ACC112 (cell line): ENCODE data around the gene TNS1.
A peak's percentile ranks its signal among the peaks of the same experiment; 100 is the strongest.

Source experiments
- H2AFZ ChIP-seq: fragments of 200-600 bp; sonication (generic); one replicate; pipeline ENCODE4 v1.6.0; 2017; ENCODE audit warnings: antibody characterized with exemption, low read length; ENCODE audit not compliant: unreplicated experiment
- H3K27ac ChIP-seq: fragments of 200-600 bp; sonication (generic); 2 replicates; pipeline ENCODE4 v1.5.1; 2014; ENCODE audit warnings: low read depth, mild to moderate bottlenecking, antibody characterized with exemption, low read length, moderate library complexity
- H3K27me3 ChIP-seq: fragments of 200-600 bp; sonication (generic); 2 replicates; pipeline ENCODE4 v1.6.1; 2014; ENCODE audit warnings: mild to moderate bottlenecking, antibody characterized with exemption, low read length, moderate library complexity, mixed read lengths; ENCODE audit not compliant: insufficient read depth
- H3K36me3 ChIP-seq: fragments of 200-600 bp; sonication (generic); 2 replicates; pipeline ENCODE4 v1.6.1; 2016; ENCODE audit warnings: mild to moderate bottlenecking, antibody characterized with exemption, low read length, moderate library complexity, mixed read lengths; ENCODE audit not compliant: insufficient read depth
- H3K4me1 ChIP-seq: fragments of 200-600 bp; sonication (generic); one replicate; pipeline ENCODE4 v1.6.1; 2016; ENCODE audit warnings: low read length, mixed read lengths; ENCODE audit not compliant: insufficient read depth, unreplicated experiment, control insufficient read depth
- H3K4me3 ChIP-seq: fragments of 200-600 bp; sonication (generic); 2 replicates; pipeline ENCODE4 v1.5.1; 2014; ENCODE audit warnings: mild to moderate bottlenecking, low read depth, low read length
- H3K79me2 ChIP-seq: fragments of 200-600 bp; sonication (generic); one replicate; pipeline ENCODE4 v1.6.0; 2016; ENCODE audit warnings: low read length; ENCODE audit not compliant: control insufficient read depth, unreplicated experiment, insufficient read depth

Gene TNS1

DNA sequence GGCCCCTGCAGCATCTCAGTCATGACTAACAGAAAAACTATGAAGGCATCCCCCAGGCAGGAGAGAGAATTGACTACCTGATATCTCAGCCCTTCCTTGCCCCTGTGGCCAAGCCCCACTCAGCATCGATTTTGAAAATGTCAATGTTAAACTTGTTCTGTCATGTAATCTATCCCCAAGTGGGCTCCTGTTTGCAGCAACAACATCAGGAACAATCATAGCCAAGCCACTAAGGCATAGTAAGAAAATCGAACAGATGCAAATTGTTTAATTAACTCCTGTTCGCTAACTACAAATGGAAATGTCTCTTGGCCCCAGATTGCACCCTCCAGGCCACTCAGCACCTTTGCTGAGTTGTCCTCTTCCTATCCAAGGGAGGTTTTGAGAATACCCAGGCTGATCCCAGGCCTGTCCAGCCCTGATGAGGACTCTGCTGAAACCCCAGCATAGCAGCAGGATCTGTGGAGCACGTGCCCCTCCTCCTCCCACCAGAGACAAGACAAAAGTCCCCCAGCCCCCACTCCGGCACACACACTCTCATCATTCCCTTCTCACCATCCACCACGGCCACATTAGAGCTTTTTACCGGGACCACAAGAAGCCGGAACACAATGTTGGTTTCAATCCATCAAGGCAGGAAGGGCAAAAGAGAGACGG is 150.1 kb downstream of the TNS1 start:
- no peak overlapping the region for H3K4me3 ChIP-seq
- no peak overlapping the region for H2AFZ ChIP-seq
- H3K27me3 ChIP-seq = no peaks in the 10 kb centered on the region
- H3K36me3 ChIP-seq = peaks cover 24% of the 10 kb centered on the region
- peaks cover 16% of the 10 kb centered on the region for H3K79me2 ChIP-seq
- no peak overlapping the region for H3K27ac ChIP-seq
- H3K4me1 ChIP-seq = peaks cover 58% of the 10 kb centered on the region

- Histone ChIP-seq H3K4me1 (peaks cover 58% of the 10 kb centered on the region), H3K79me2 (peaks cover 10% of the 10 kb centered on the region), H3K27ac (peak overlapping the region; percentile 67), H3K36me3 (peaks cover 34% of the 10 kb centered on the region), H3K4me3 (no peak overlapping the region), H2AFZ (no peak overlapping the region), H3K27me3 (no peaks in the 10 kb centered on the region)
Observed at GRCh38 chr2:217851191-217852020, 151.4 kb downstream of the TNS1 start.

DNA sequence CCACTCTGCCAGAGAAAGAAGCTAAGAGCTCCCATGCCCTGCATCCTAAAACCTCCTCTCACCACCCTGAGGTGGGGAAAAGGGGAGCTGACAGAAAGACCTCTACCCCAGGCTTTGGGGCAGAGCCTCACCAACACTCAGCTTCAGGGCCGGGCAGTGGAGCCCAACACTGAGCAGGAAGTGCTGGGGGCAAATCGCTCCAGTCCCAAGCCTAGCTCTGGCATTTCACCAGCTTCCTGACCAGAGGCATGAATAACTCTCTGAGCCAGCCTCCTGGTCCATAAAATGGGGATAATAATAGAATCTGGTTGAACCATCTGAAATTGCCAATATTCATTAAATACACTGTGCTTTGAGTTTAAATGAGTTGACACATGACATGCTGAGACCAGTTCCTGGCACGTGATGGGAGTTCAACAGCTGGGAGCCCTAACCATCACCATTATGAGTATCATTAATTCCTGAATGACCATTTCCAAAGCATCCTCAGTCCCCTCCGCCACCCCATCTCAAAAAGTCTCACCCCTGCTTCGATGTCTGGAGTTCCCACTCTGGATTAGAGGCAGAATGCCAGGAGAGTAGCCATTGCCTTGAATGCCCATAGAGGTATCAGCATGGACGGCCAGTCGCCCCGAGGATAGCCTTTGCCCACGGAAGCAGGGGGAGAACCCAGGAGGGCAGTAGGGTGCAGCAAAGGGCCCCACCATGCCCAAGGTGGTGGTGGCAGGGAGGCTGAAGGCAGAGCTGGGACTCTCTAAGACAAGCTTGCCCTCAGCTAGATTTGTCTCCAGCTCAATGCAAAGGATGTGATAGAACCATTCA is 153.4 kb downstream of the TNS1 start:
- Histone ChIP-seq H2AFZ (no peak overlapping the region), H3K27ac (peak overlapping the region; percentile 24; the same call in 1 of the 2 replicates), H3K79me2 (peaks cover 15% of the 10 kb centered on the region), H3K36me3 (peaks cover 40% of the 10 kb centered on the region), H3K27me3 (no peaks in the 10 kb centered on the region), H3K4me1 (peaks cover 63% of the 10 kb centered on the region), H3K4me3 (peak overlapping the region; percentile 49; the same call in 1 of the 2 replicates)

GRCh38 chr2:217848351-217848957 is 154.3 kb downstream of the TNS1 start:
- Histone ChIP-seq H3K79me2 (peaks cover 15% of the 10 kb centered on the region), H3K36me3 (peaks cover 47% of the 10 kb centered on the region)

DNA sequence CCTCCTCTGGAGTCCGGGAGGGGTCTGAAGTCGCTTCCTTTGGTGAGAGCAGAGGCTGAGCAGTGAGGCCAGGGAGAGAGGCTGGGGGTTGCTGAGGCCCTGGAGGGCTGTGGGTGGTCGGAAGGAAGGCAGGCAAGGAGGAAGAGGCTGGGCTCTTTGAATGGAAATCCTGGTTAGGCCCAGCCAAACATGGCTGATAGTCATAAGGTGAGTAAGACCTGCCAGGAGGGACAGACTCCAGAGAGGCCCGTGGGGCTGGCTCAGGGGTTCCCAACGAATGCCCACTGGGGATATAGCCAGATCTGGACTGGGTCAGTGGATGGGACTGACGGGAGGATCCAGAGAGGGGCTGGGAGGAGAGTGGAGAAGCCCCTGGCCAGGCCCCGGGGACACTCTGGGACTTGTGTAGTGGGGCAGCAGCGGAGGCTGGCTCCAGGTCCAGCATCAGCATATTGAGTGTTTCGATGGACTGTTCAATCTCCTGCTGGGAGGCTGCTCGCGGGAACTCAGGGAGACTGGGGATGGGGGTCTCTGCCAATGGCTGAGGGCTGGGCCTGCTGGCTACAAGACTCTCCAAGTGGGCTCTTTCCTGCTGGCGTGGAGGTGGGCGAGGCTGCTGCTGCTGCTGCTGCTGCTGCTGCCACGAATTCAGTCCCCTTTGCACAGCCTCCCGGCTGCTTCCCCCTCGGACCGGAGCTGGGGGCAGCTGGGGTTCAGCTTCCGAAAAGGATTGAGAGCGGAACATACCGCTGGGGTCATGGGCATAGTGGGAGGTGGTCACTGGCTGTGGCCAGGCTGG is 155.0 kb downstream of the TNS1 start:
- H3K27me3 ChIP-seq = no peaks in the 10 kb centered on the region
- H3K4me3 ChIP-seq = no peak overlapping the region
- H3K27ac ChIP-seq = no peak overlapping the region
- H3K4me1 ChIP-seq = peaks cover 47% of the 10 kb centered on the region
- peaks cover 49% of the 10 kb centered on the region for H3K36me3 ChIP-seq
- H3K79me2 ChIP-seq = peaks cover 15% of the 10 kb centered on the region
- H2AFZ ChIP-seq = no peak overlapping the region

More at GRCh38 chr2:217848351-217848957, 154.3 kb downstream of the TNS1 start:
- Histone ChIP-seq H3K4me3 (no peak overlapping the region), H3K27ac (no peak overlapping the region), H3K27me3 (no peaks in the 10 kb centered on the region), H2AFZ (no peak overlapping the region), H3K4me1 (peaks cover 54% of the 10 kb centered on the region)

DNA sequence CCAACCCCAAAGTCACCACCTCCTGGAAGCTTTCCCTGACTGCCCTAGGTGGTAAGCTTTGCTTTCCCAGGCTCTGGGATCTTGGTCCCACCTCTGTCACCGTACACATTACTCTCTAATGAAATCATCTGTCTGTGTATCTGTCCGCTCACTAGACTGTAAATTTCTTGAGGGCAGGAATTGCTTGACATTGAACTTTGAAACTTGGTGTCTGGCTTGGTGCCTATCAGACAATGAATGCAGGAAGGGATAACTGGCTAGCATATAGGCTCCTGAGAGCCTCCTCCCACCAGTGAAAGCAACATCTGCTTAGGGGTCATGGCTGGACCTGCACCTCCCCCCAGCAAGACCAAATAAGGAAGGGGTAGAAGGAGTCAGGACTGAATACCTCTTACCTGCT is 155.7 kb downstream of the TNS1 start:
- no peak overlapping the region for H2AFZ ChIP-seq
- H3K4me3 ChIP-seq = no peak overlapping the region
- H3K27ac ChIP-seq = no peak overlapping the region
- H3K36me3 ChIP-seq = peaks cover 49% of the 10 kb centered on the region
- H3K27me3 ChIP-seq = no peaks in the 10 kb centered on the region
- peaks cover 15% of the 10 kb centered on the region for H3K79me2 ChIP-seq
- peaks cover 40% of the 10 kb centered on the region for H3K4me1 ChIP-seq

- Histone ChIP-seq H3K27me3 (no peaks in the 10 kb centered on the region), H3K4me1 (peaks cover 33% of the 10 kb centered on the region), H3K4me3 (no peak overlapping the region), H3K79me2 (peaks cover 15% of the 10 kb centered on the region), H2AFZ (no peak overlapping the region), H3K36me3 (peaks cover 49% of the 10 kb centered on the region), H3K27ac (no peak overlapping the region)
Observed at GRCh38 chr2:217846321-217846743, 156.5 kb downstream of the TNS1 start.

DNA sequence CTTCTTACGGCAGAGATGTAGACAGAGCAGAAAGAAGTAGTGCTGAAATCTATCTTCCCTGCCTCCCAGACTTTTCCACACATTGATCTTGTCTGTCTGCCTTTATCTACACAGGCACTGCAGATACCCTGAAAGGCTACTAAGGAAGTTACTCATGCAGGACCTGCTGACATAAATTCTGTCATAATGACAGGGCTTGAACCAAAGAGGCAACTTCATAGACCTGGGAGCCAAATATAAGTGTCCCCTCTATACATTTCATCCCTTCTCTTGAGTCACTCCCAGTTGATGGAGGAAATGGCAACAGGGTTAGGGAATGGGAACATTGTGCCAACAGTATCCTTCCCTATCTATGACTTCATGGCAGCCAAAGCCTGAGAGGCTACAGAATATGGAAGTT is 157.5 kb downstream of the TNS1 start:
- H3K27me3 ChIP-seq = no peaks in the 10 kb centered on the region
- H2AFZ ChIP-seq = no peak overlapping the region
- H3K36me3 ChIP-seq = peaks cover 49% of the 10 kb centered on the region
- H3K4me1 ChIP-seq = peaks cover 23% of the 10 kb centered on the region
- no peak overlapping the region for H3K4me3 ChIP-seq
- H3K79me2 ChIP-seq = peaks cover 12% of the 10 kb centered on the region
- no peak overlapping the region for H3K27ac ChIP-seq

GRCh38 chr2:217844696-217845095 is 158.1 kb downstream of the TNS1 start:
- H3K79me2 ChIP-seq = peaks cover 12% of the 10 kb centered on the region
- H3K4me1 ChIP-seq = peaks cover 17% of the 10 kb centered on the region
- no peak overlapping the region for H3K4me3 ChIP-seq
- peaks cover 49% of the 10 kb centered on the region for H3K36me3 ChIP-seq
- H3K27me3 ChIP-seq = no peaks in the 10 kb centered on the region
- no peak overlapping the region for H2AFZ ChIP-seq
- no peak overlapping the region for H3K27ac ChIP-seq
